Activated CD4-positive, alpha-beta T cell treated with anti-CD3 and anti-CD28 coated beads, Interleukin-2, Interleukin-4, amounts not matched to agents 100 ng/mL and 50 ng/mL, durations not matched to agents 16 hours and 8 hours (primary cell): ENCODE results near the gene PCGF3.
"Not testable (repeated sequence)": the region's sequence is repeated elsewhere in the genome, so short reads cannot be mapped to it uniquely, and the experiment has no call there.

Experiments
- DNase-seq: peaks from one replicate; pipeline ENCODE4 v3.0.0-alpha.2; 2020; ENCODE audit warnings: low spot score

PCGF3 gene

DNA sequence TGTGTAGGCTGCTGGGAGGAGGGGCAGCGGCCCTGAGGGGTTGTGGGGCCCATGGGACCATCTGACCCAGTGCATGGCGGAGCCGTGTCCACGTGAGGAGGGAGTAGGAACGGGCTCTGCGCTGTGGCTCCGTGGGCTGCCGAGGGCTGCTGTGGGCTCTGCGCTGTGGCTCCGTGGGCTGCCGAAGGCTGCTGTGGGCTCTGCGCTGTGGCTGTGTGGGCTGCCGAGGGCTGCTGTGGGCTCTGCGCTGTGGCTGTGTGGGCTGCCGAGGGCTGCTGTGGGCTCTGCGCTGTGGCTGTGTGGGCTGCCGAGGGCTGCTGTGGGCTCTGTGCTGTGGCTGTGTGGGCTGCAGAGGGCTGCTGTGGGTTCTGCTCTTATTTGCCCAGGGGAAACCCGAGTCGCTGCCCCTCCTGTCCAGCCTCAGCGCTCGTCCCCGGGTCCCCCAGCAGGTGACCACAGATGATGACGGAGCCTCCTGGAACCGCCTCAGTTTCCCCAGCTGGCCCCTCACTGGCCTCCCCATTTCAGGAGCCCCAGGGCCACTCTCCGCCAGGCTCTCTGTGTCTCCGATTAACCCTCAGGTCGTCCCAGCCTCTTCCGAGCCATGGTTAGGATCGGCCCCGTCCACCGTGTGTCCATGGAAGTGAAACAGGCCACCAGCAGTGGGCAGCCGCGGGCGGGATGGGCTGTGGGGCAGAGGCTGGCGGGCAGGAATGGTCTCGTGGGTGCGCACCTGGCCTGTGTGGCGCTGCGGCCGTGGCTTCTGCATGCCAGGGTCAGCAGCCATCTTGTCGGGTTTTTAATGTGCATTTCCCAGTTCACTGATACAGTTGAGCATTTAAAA lies 20.0 kb downstream of the PCGF3 start:
- DNase-seq, result no peak

DNA sequence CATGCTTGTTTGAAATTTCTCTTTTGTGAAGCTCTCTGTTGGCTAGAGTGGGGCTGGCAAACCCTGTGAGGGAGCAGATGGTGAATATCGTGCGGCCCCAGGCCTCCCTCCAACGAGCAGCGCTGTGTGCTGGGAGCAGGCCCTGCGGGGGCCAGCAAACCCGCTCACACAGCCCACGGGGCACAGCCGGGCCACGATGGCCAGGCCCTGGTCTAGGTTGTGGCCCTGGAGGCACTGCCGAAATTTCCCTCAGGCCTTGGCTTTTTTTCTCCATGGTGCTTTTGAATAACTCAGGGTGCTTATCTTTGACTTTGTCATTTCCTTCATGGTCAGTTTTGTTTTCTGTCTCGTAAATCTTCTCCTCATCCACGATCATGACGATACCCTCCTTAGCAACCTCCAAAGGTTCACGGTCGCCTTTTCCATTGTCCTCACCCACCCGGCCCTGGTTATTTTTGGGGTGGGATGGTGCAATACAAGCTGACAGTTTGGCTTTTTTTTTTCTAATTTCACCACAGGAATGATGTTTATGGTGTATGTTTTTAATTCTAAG lies 20.7 kb downstream of the PCGF3 start:
- no peak for DNase-seq

DNA sequence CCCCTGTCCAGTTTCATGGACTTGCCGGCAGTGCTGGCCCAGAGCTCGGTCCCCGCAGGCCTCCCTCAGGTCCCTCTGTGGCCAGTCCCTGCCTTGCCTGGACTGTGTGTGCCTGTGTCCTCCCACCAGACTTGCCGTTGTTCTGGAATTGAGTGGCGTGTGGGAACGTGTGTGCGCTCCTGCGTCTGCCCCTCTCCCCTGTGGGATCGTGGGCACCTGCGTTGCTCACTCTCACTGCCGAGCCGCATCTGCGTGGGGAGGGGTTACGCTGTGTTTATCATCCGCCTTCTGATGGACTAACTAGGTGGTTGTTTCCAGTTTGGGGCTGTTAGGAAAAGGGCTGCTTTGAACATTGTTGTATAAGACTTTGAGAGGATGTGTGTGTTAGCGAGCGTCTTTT lies 21.2 kb downstream of the PCGF3 start:
- no peak for DNase-seq

DNA sequence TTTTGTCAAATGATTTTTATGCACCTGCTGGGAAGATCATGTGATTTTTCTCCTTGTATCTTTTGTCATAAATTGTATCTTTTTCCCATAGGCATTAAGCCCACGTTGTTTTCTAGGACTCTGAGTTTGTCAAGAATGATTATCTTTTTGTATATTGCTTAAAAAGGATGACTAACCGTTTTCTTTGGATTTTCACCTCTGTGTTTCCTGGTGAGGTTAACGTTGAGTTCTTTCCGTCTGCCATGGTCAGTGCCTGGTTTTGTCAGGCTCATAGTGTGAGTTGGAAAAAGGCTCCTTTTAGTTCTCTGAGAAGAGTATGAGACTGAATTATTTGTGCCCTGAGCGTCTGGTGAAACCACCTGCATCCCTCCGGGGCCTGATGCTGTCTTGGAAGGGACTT lies 21.9 kb downstream of the PCGF3 start:
- DNase-seq, result no peak

DNA sequence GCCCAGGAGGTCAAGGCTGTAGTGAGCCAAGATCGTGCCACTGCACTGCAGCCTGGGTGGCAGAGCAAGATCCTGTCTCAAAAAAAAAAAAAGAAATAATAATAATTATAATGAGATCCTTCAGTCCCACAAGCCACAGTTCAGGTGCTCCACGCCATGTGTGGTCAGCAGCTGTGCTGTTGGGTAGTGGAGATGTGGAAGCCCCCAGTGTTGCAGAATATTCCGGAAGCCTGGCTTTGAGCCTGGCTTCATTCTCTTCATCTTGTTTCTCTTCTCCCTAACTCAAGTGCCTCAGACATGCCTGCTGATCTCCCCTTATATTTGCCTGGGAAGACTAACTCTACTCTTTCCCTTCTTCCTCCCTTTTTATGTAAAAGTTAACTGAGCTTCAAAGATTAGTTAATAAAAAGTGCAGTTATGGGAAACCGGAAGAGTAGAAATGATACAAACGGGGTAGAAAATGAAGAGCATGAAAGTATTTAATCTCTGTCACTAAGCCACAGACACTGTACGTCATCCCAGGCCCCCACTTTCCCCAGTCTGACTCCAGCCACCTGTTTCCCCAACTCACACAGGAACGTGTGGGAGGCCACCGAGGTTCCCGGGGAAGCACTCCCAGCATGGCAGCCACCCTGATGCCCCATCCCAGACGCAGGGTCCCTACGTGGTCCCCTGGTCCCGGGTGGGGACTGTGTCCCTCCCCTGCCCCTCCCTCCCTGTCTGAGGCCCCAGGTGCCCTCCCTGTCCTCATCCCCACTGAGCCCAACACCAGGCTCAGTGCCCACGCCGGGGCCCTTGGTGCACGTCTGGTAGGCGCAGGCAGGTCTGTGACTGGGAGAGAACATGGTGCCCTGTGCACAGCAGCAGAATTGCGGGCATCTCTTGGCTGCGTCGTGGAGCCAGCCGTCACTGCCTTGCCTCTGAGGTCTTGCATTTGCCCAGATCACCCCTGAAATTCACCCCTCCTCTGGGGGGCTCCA lies 24.0 kb downstream of the PCGF3 start:
- DNase-seq, result no peak

DNA sequence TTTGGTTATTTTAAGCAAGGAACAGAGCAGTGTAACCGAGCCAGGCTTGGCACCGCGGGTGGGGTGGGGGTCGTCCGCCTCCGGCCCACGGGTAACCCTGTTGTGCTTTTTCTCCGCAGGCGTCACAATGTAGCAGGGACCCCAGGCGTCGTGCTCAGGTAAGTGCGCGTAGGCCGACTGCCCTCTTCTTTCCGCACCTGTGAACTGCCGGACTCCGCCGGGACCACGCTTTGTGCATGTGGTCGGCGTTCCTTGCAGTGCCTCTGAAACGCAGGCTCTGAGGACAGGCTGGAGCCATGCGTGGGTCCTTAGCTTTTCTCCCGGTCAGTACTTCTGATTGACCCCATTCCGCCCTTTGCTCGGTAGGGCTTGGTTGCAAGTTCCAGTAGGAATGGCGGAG lies 24.9 kb downstream of the PCGF3 start:
- DNase-seq, result no peak

DNA sequence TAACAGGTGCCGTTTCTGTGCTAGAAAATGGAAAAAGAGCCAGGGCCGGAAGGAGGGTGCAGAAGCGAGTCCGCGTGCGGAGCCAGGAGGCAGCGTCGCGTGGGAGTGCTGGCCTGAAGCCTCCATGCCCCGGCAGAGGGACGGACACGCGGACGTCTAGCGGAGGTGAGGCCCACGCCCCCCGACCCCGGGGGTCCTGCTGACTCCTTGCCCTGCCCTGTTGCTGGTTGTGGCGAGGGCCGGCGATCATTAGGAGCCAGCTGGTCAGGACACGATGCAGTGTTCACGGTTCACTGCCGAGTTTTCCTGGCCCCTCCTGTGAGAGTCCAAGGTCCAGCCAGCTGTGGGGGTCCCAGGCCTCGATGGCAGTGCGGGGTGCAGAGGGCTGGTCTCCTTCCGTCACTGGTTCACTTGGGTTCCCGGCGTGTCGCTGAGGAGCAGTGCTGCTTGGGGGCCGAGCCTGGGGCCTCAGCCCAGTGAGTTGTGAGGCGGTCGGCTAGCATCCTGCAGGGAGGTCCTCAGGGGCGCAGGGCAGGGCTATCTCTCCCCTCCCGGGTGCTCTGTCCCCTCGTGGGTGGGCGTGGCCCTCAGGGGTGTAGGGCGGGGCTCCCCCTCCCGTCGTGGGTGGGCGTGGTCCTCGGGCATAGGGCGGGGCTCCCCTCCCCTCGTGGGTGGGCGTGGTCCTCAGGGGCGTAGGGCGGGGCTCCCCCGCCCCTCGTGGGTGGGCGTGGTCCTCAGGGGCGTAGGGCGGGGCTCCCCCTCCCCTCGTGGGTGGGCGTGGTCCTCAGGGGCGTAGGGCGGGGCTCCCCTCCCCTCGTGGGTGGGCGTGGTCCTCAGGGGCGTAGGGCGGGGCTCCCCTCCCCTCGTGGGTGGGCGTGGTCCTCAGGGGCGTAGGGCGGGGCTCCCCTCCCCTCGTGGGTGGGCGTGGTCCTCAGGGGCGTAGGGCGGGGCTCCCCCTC lies 25.6 kb downstream of the PCGF3 start:
- not testable (repeated sequence) for DNase-seq

GRCh38 chr4:731954-732353 lies 26.3 kb downstream of the PCGF3 start:
- DNase-seq, result not testable (repeated sequence)

GRCh38 chr4:732486-732885 lies 26.9 kb downstream of the PCGF3 start:
- no peak for DNase-seq

DNA sequence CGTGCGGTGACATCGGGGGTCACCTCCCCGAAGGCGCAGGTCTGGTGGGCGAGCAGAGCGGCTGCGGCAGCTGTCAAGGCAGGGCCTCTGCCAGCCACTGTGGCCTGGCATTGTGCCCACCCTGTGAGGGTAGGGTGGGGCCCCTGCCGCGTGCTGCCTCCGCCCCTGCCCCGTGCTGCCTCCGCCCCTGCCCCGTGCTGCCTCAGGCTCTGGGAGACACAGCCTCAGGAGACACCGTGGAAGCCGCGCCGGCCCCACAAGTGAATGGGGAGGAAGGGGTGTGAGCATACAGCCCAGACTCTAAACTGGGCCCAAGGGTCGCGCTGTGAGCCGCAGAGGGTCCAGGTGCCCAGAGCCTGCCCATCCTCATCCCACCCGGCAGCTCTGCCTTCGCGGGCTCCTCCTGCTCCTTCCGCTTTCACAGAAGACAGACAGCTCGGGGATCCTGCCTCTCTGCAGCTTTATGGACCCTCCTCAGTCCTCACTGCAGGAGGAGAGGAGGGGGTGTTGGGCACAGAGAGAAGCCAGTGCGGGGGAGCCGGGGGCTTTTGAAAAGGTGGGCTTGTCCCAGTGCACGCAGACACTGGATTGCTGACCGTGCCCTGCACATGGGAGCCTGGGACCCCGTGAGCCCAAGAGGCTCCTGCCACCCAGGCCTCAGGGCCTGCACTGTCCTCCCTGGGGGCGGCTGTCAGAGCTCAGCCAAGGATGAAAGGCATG lies 27.4 kb downstream of the PCGF3 start:
- DNase-seq, result no peak

GRCh38 chr4:733631-733980 lies 28.0 kb downstream of the PCGF3 start:
- no peak for DNase-seq

DNA sequence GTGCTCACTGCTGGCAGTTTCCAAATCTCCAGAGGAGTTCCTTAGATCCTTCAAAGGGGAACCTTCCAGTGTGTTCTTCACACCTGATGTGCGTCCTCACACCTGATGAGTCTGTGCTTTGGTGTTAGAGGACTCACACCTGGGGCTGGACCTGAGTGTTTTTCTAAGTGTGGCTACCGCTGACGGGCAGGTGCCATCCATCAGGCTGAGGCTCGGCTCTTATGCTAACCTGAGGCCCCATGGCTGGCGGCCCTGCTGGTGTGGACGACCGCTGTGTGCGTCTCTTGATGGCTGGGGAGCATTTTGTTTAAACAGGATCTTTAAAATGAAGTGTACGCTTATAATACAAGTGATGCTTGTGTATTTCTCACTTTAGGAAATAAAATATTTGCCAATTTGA lies 28.4 kb downstream of the PCGF3 start:
- no peak for DNase-seq

- no peak for DNase-seq
Measured at GRCh38 chr4:734951-735350, 29.3 kb downstream of the PCGF3 start.

DNA sequence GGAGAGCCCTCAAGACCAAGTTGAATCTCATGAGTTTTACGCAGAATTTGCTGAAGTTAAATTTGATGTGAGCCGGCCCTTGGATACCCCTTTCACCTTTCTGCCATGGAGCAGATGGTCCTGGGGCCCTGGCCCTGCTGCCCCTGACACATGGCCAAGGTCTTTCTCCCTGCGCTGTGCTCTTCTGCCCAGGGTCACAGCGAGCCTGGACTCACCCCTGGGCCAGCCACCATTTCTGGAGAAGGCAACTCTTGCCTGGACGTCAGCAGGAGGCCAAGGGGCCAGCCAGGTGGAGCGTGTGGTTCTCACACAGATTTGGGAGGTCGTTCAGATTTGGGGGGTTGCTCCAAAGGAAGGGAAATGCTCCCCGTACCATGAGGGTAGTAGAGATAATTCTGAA lies 30.0 kb downstream of the PCGF3 start:
- DNase-seq, result no peak

DNA sequence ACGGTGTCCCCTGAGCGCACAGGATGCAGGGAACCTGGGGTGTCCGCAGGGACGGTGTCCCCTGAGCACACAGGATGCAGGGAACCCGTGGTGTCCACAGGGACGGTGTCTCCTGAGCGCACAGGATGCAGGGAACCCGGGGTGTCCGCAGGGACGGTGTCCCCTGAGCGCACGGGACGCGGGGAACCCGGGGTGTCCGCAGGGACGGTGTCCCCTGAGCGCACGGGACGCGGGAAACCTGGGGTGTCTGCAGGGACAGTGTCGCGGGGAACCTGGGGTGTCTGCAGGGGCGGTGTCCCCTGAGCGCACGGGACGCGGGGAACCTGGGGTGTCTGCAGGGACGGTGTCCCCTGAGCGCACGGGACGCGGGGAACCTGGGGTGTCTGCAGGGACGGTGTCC lies 30.9 kb downstream of the PCGF3 start:
- DNase-seq, result not testable (repeated sequence)

- DNase-seq, result no peak
Measured at GRCh38 chr4:738781-739280, 33.2 kb downstream of the PCGF3 start.

- DNase-seq, result no peak
Measured at GRCh38 chr4:739569-739968, 33.9 kb downstream of the PCGF3 start.

GRCh38 chr4:740011-740410 lies 34.4 kb downstream of the PCGF3 start:
- DNase-seq, result no peak

- DNase-seq, result no peak
Measured at GRCh38 chr4:740656-741282, 35.1 kb downstream of the PCGF3 start.

DNA sequence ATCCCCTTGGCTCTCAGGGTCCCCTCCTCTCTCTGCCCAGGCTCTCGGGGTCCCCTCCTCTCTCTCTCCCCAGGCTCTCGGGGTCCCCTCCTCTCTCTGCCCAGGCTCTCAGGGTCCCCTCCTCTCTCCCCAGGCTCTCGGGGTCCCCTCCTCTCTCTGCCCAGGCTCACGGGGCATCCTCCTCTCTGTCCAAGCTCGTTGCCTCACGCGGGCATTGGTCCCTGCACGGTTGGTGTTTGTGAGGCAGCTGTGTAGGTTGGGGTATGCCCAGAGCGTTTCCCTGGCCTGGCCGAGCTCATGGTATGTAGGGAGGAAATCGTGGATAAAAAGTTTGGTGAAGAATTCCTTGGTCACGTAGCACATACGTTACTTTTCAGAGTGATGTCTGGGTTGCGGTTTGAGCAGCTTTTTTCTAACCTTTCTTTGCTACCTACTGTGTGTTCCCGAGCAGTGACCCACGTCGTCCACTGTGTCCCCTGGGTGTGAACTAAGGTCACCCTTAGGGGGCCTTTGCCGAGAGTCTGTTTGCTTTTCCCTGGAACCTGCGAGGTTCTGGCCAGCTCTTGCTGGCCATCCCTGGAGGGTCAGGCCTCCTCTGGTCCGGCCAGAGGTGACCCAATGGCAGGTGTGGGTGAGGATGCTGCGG lies 36.6 kb downstream of the PCGF3 start:
- DNase-seq, result no peak
